Left renal cortex interstitium (tissue), 4 donors: Measurements from ENCODE around the gene PERP. TPM values are rescaled to one million over a fixed set of nuclear protein-coding genes. Genes with fewer than 3 reads are reported as not detected.

Source experiments
- DNase-seq, 4 donors: peaks; one replicate each; pipeline ENCODE4 v3.0.0-alpha.2; 2013; ENCODE audit warnings: low read depth in 4 of 4, low spot score in 2 of 4, missing footprints in 1 of 4
- polyA plus RNA-seq, 4 donors: library from polyadenylated mRNA; unstranded; fragments of 120-200 nt; gene quantifications; one replicate each; pipeline ENCODE4 v1.2.1, GENCODE V29; 2013; ENCODE audit not compliant: insufficient read length in 4 of 4

Gene PERP
- polyA plus RNA-seq, 4 donors, result 16.5 to 24.9 (median 20.0) TPM

DNA sequence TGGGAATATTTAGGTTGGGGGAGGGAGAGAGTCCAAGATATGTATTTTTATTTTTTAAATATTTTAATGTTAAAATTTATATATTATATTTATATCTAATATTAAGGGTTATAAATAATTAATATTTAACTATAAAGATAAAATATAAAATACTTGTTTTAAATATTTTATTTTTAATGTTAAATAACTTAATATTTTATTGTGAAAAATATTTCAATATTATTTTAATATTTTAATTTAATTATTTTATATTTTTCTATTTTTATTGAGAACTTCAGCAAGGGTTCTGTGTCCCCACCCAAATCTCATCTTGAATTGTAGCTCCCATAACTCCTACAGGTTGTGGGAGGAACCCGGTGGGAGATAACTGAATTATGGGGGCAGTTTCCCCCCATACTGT, 34.0 kb downstream of the PERP start:
- no peak for DNase-seq

DNA sequence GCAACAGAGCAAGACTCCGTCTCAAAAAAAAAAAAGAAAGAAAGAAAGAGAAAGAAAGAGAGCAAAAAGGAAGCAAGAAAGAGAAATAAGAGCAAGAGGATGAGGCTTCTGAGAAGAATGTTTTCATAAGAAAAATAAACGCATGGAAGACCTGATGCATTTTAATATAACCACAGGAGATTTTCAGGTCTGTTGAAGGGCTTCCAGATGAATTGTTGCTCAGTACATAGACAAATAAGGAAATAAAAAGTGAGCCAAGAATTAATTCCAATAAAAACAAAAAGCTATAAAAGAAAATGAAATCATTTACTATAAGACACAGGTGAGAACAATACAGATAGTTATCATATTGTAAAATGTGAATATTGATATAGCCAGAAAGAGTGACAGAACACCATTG, 43.5 kb downstream of the PERP start:
- no peak for DNase-seq

DNA sequence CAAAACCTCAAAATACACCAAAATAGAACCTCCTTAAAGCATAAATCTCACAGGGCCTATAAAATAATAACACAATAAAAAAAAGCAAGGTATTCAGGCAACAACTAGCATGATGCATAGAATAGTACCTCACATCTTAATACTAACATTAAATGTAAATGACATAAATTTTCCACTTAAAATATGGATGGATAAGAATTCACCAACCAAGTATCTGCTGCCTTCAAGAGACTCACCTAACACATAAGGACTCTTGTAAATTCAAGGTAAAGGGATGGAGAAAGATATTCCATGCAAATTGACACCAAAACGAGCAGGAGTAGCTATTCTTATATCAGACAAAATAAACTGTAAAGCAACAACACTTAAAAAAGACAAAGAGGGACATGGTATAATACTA, 52.2 kb downstream of the PERP start:
- DNase-seq, result no peak

DNA sequence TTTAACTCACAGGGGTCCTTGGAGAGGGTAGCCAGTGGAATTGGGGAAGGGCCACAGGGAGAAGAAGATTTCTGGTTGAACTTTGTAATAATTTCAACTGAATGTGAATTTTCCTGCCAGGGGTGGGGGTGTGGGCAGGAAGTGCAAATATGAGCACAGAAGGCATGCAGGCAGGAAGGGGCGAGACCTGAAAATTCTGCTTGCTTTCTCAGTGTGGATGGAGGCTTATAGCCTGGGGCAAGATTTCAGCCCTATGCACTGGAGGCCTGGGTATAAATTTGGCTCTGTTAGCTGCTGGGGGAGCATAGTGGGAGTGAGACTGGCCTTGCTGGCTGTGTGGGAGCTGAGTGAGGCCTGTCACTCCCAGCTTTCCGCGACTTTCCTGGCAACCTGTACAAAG, 54.4 kb downstream of the PERP start:
- no peak for DNase-seq

DNA sequence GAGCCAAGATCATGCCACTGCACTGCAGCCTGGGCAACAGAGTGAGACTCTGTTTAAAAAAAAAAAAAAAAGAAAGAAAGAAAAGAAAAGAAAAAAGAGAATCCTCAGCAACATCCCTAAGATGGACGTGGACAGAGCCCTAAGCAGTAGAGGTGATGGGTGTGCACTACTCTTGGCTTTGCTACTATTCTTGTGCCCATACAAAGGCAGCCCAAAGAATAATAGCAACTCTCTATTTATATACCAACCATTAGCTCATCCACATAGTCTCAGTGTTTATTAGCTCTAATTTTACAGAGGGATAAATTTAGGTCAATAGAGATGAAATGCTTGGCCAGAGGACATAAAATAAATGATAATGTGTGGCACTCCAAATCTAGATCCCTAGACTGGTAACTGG, 62.2 kb downstream of the PERP start:
- no peak for DNase-seq

DNA sequence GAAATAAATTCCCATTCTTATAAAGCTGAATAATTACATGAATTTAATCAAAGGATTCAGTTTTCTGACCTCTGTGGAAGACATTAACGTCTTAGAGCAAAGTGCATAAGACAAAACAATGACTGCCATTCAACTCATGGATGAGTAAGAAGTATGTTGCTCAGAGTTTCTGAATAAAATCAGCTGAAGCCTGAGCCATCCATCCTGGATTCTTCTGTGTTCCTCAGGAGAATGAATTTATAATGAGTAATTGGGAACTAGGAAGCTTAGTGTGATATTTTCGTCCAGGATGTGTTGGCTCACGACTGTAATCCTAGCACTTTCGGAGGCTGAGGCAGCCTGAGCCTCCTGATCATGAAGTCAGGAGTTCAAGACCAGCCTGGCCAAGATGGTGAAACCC, 62.8 kb downstream of the PERP start:
- no peak for DNase-seq

Other genes starting within 250 kb of the PERP start
- 1 to 10 TPM; 7.5 to 9.3 (median 8.2) TPM for gene TNFAIP3, start 240.2 kb downstream of the PERP start, polyA plus RNA-seq
- gene ARFGEF3, start 54.5 kb upstream of the PERP start, polyA plus RNA-seq, result 1 to 10 TPM; 4.8 to 6.9 (median 6.3) TPM
- gene PBOV1, start 111.1 kb upstream of the PERP start, polyA plus RNA-seq, result under 1 TPM in 2 of 4 donors, not detected in 2; 0.03 to 0.20 TPM